NT2/D1 (cell line): ENCODE results near the gene VTN.

Experiments
- DNase-seq: peaks from one replicate; pipeline ENCODE4 v3.0.0-alpha.2; 2011; ENCODE audit warnings: low read depth, low spot score
- H3K27me3 ChIP-seq: 2 replicates; pipeline ENCODE4 v1.6.0; 2011; ENCODE audit warnings: mild to moderate bottlenecking; ENCODE audit not compliant: insufficient read length, insufficient read depth
- H3K36me3 ChIP-seq: 2 replicates; pipeline ENCODE4 v1.6.1; 2011; ENCODE audit warnings: mild to moderate bottlenecking, low read length, mixed read lengths; ENCODE audit not compliant: insufficient read depth, insufficient read length
- H3K4me1 ChIP-seq: 2 replicates; pipeline ENCODE4 v1.5.1; 2011; ENCODE audit not compliant: insufficient read depth, insufficient read length
- H3K4me3 ChIP-seq: 2 replicates; pipeline ENCODE4 v1.5.1; 2011; ENCODE audit warnings: low read depth; ENCODE audit not compliant: insufficient read length
- H3K9ac ChIP-seq: 2 replicates; pipeline ENCODE4 v1.6.0; 2011; ENCODE audit warnings: low read depth; ENCODE audit not compliant: insufficient read length
- H3K9me3 ChIP-seq: 2 replicates; pipeline ENCODE4 v1.5.1; 2011; ENCODE audit warnings: mild to moderate bottlenecking, low read length; ENCODE audit not compliant: insufficient read depth
- SUZ12 ChIP-seq: IDR thresholded peaks from 2 replicates; pipeline ENCODE4 v1.6.1; 2011; ENCODE audit not compliant: insufficient read length, insufficient read depth; ENCODE audit errors: extremely low read depth
- YY1 ChIP-seq: IDR thresholded peaks from 2 replicates; pipeline ENCODE4 v1.6.1; 2011; ENCODE audit not compliant: insufficient read length, insufficient read depth
- ZNF274 ChIP-seq: IDR thresholded peaks from 2 replicates; pipeline ENCODE4 v1.6.1; 2011; ENCODE audit warnings: mild to moderate bottlenecking, low read depth, low read length

Gene VTN

DNA sequence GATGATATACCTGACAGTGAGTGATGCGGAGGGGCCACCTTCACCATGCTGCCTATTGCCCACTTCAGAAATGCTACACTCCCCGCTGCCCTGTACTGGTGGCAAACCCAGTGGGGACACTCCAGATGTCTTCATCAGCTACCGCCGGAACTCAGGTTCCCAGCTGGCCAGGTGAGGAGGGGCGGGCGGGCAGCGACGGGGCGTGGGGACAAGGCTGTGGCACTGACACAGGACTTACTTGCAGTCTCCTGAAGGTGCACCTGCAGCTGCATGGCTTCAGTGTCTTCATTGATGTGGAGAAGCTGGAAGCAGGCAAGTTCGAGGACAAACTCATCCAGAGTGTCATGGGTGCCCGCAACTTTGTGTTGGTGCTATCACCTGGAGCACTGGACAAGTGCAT, 18.0 kb upstream of the VTN start:
- Histone ChIP-seq H3K4me1 (peaks cover 3% of the 10 kb centered on the region), H3K36me3 (peaks cover 24% of the 10 kb centered on the region)
- TF ChIP-seq ZNF274 (no peak), SUZ12 (no peak), YY1 (no peak)

DNA sequence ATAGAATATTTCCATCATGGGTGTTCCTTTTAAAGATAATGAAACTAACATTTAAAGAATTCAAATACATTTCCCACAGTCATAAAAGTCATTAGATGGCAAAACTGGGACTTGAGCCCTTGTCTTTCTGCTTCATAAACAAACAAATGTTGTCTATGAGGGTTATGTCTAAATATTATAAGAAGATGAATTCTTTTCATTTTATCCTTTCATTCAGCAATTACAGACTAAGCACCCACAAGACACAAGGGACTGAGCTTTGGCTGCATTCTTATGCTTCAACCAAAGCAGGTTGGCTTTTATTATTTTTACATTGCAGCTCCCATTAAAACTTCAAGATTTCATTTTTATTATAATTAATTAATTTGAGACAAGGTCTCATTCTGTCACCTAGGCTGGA, 16.3 kb upstream of the VTN start:
- Histone ChIP-seq H3K9me3 (no peaks in the 10 kb centered on the region), H3K4me1 (peaks cover 2% of the 10 kb centered on the region), H3K4me3 (no peak overlapping the region), H3K27me3 (peaks cover under 1% of the 10 kb centered on the region), H3K9ac (no peak overlapping the region), H3K36me3 (peaks cover 24% of the 10 kb centered on the region)
- TF ChIP-seq YY1 (no peak), ZNF274 (no peak), SUZ12 (no peak)
- no peak for DNase-seq

More for the DNA sequence above, 18.0 kb upstream of the VTN start:
- Histone ChIP-seq H3K9ac (no peak overlapping the region), H3K9me3 (no peaks in the 10 kb centered on the region), H3K4me3 (no peak overlapping the region), H3K27me3 (no peaks in the 10 kb centered on the region)
- no peak for DNase-seq

GRCh38 chr17:28385406-28385805, 15.3 kb upstream of the VTN start:
- Histone ChIP-seq H3K4me3 (no peak overlapping the region), H3K36me3 (peaks cover 16% of the 10 kb centered on the region)
- DNase-seq = no peak

GRCh38 chr17:28385037-28385400, 14.9 kb upstream of the VTN start:
- TF ChIP-seq YY1 (no peak), SUZ12 (no peak), ZNF274 (no peak)
- no peak overlapping the region for H3K4me3 ChIP-seq
- H3K9ac ChIP-seq = no peak overlapping the region
- no peaks in the 10 kb centered on the region for H3K9me3 ChIP-seq
- H3K4me1 ChIP-seq = peaks cover 2% of the 10 kb centered on the region
- no peak for DNase-seq
- H3K27me3 ChIP-seq = peaks cover 9% of the 10 kb centered on the region
- H3K36me3 ChIP-seq = peaks cover 16% of the 10 kb centered on the region

More at GRCh38 chr17:28385406-28385805, 15.3 kb upstream of the VTN start:
- TF ChIP-seq YY1 (no peak), ZNF274 (no peak), SUZ12 (no peak)
- Histone ChIP-seq H3K4me1 (peaks cover 2% of the 10 kb centered on the region), H3K27me3 (peaks cover 9% of the 10 kb centered on the region), H3K9me3 (no peaks in the 10 kb centered on the region), H3K9ac (no peak overlapping the region)

GRCh38 chr17:28384281-28385036, 14.4 kb upstream of the VTN start:
- Histone ChIP-seq H3K27me3 (peaks cover 9% of the 10 kb centered on the region), H3K36me3 (peaks cover 12% of the 10 kb centered on the region), H3K9me3 (no peaks in the 10 kb centered on the region), H3K4me3 (no peak overlapping the region), H3K4me1 (peaks cover 2% of the 10 kb centered on the region), H3K9ac (no peak overlapping the region)
- TF ChIP-seq SUZ12 = no peak
- TF ChIP-seq ZNF274 = no peak
- no peak for TF ChIP-seq YY1
- no peak for DNase-seq

DNA sequence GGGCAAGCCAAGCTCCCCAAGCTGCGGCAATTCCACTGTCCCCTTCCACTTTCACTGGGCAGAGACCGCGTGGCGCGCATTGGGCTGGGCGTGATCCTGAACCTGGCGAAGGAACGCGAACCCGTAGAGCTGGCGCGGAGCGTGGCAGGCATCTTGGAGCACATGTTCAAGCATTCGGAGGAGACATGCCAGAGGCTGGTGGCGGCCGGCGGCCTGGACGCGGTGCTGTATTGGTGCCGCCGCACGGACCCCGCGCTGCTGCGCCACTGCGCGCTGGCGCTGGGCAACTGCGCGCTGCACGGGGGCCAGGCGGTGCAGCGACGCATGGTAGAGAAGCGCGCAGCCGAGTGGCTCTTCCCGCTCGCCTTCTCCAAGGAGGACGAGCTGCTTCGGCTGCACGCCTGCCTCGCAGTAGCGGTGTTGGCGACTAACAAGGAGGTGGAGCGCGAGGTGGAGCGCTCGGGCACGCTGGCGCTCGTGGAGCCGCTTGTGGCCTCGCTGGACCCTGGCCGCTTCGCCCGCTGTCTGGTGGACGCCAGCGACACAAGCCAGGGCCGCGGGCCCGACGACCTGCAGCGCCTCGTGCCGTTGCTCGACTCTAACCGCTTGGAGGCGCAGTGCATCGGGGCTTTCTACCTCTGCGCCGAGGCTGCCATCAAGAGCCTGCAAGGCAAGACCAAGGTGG, 11.2 kb upstream of the VTN start:
- Histone ChIP-seq H3K9ac (no peak overlapping the region), H3K4me3 (no peak overlapping the region), H3K36me3 (peaks cover 2% of the 10 kb centered on the region), H3K27me3 (peaks cover 9% of the 10 kb centered on the region), H3K9me3 (no peaks in the 10 kb centered on the region), H3K4me1 (peaks cover 2% of the 10 kb centered on the region)
- no peak for DNase-seq
- TF ChIP-seq SUZ12 (no peak), ZNF274 (no peak), YY1 (no peak)
